HS-5 (cell line): ENCODE results near the gene FAM20A.
"Not testable (repeated sequence)": the region's sequence is repeated elsewhere in the genome, so short reads cannot be mapped to it uniquely, and the experiment has no call there.

Experiments used
- DNase-seq: peaks from one replicate; pipeline ENCODE4 v3.0.0-alpha.2; 2012; ENCODE audit warnings: low read depth

The FAM20A gene

DNA sequence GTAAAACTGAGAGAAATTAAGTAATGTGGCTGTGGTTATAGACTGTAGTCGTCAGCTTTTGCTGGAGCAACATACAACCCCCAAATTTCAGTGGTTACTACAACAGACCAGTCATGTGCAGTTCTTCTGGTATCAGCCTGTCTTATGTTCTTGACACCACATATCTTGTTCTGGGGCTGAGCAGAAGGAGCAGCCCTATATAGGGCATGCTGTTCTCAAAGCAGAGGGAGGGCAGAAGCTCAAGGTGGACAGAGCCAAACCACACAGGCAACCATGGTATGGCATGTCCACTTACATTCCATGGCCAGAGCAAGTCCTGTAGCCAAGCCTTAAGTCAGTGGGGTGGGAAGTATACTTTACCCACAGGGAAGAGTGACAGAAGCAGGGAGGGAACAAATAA lies 81.3 kb downstream of the FAM20A start:
- DNase-seq: no peak

DNA sequence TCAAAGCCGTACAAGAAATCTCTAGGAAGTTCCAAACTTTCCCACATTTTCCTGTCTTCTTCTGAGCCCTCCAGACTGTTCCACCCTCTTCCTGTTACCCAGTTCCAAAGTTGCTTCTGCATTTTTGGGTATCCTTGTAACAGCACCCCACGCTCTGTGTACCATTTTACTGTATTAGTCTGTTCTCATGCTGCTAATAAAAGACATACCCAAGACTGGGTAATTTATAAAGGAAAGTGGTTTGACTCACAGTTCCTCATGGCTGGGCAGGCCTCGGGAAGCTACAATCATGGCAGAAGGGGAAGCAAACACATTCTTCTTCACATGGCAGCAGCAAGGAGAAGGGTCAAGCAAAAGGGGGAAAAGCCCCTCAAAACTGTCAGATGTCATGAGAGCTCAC lies 82.1 kb downstream of the FAM20A start:
- DNase-seq: not testable (repeated sequence)

DNA sequence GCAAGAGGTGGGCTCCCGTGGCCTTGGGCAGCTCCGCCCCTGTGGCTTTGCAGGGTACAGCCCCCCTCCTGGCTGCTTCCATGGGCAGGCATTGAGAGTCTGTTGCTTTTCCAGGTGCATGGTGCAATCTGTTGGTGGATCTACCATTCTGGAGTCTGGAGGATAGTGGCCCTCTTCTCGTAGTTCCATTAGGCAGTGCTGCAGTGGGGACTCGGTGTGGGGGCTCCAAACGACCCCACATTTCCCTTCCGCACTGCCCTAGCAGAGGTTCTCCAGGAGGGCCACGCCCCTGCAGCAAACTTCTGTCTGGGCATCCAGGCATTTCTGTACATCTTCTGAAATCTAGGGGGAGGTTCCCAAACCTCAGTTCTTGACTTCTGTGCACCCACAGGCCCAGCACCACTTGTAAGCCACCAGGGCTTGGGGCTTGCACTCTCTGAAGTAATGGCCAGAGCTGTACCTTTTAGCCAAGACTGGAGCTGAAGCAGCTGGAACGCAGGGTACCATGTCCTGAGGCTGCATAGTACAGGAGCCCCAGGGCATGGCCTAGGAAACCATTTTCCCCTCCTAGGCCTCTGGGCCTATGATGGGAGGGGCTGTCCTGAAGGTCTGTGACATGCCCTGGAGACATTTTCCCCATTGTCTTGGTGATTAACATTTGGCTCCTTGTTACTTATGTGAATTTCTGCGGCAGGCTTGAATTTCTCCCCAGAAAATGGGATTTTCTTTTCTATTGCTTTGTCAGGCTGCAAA lies 82.9 kb downstream of the FAM20A start:
- no peak for DNase-seq

DNA sequence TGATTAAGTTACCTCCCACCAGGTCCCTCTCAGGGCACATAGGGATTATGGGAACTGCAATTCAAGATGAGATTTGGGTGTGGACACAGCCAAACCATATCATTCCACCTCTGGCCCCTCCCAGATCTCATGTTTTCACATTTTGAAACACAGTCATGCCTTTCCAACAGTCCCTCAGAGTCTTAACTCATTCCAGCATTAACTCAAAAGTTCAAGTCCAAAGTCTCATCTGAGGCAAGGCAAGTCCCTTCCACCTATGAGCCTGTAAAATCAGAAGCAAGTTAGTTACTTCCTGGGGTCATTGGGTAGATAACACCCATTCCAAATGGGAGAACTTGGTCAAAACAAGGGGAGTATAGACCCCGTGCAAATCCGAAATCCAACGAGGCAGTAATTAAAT lies 83.6 kb downstream of the FAM20A start:
- DNase-seq: not testable (repeated sequence)

DNA sequence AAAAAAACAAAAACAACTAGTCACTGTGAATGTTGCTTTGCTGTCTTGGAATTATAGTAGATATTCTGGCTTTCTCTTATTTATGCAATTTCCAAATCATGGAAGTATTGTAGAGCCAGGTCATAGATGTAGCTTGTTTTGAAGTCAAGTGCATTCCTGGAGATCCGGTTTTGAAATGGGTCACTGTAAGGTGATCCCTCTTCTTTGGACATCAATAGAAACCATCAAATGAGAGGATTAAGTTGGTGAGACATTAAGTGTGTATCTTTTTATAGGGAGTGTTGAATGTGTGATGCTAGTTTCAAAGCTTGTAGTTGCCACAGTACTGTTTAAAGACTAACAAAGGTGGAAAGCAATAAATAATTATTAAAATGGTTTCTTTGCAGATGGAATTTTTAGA lies 84.4 kb downstream of the FAM20A start:
- no peak for DNase-seq

DNA sequence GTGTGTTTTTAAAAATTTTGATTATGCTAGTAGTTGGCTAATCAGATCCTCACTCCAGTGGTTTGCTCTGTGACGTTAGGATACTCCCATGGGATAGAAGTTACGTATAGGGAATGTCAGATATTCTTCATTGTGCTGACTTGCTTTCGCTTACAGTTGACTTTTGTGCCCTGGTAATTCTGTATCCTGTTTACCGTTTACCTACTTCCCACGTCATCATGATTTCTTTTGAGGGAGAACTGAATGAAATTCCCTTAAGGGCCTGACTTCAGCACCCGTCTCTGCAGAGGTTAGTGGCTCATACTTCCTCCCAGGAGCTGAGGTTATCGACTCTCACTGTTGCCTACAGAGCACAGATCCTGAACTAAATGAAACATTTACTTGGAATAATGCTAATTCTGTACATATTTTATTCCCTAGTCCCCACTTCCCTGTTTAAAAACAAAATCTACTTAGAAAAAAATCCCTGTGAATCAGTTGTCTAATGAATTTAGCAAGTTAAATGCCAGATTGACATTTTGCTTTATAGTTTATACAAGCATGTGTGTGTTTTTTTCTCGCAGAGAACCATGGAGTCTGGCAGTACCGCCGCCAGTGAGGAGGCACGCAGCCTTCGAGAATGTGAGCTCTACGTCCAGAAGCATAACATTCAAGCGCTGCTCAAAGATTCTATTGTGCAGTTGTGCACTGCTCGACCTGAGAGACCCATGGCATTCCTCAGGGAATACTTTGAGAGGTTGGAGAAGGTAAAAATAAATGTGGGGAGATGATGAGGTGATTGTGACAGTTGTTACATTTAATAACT lies 86.1 kb downstream of the FAM20A start:
- DNase-seq: peak; percentile 13

DNA sequence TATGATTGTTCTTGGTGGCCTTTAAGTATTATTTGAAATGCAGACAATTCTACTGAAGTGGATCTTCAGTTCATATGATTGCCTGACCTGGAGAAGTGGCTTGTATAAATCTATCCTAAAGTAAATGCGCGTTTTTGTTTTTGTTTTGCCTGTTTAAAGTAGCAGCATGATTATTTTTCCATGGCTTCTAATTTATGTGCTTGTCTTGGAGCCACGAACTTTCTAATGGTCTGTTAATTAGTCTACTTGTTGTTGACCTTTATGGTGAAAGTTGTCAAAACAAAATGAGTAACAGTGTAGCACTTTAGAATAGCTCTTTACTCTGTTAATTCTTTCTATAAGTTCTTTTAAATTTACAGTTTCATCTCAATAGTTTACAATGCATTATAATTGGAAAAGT lies 87.2 kb downstream of the FAM20A start:
- no peak for DNase-seq

DNA sequence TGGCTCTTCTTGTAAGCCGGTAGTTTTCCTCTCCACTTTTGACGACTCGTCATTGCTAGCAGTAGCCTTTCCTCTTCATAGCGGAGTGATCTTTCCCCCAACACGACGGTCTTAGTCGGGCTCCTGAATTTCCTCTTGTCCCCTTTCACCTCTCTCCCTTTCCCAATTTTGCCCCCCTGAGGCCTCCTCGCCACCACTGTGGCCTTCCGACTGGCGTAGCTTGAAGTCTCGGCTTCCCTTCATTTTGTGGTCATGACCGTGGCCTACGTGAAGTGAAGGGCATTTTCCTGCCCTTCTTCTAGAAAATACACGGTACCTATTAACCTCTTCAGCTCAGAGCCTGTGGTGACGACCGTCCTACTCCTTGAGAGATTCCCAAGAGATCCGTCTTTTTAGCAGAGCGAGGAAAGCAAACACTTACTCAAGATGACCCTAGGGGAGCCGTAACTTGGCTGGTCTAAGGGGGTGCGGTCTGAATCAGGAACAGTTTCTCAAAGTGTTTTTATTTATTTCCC lies 88.2 kb downstream of the FAM20A start:
- peak; percentile 13 for DNase-seq

DNA sequence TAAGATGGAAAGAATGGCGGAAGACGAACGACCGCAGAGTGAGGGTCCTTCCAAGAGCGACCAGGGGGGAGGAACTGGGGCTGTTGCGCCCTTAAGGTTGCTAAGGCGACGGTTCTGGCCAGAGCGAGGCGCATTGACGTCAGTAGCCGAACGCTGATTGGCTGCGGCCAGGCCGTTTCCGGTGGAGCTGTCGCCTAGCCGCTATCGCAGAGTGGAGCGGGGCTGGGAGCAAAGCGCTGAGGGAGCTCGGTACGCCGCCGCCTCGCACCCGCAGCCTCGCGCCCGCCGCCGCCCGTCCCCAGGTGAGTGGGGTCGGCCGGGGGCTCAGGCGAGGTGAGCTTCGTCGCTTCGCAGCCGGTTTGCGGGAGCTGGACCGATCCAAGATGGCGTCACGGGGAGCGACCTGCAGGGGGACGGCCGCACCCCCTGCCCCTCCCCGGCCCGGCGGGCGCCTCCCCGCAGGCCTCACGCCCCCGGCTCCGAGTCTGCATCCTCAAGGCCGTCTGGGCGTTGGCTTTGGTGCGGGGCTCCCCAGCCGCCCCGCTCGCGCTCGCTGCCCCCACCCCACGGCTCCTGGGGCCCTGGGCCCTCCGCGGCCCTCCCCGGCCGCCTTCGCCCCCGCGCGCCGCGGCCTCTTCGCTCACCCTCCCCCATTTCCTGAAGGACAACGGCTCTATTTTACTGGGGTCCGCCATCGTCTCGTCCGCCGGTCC lies 88.8 kb downstream of the FAM20A start, which contains the start of gene PRKAR1A:
PRKAR1A (plus strand) TSS at position 184 of the 713 bp plus-strand sequence. CDS start 2,970 bp downstream, outside the sequence.
- DNase-seq: peak; percentile 80

DNA sequence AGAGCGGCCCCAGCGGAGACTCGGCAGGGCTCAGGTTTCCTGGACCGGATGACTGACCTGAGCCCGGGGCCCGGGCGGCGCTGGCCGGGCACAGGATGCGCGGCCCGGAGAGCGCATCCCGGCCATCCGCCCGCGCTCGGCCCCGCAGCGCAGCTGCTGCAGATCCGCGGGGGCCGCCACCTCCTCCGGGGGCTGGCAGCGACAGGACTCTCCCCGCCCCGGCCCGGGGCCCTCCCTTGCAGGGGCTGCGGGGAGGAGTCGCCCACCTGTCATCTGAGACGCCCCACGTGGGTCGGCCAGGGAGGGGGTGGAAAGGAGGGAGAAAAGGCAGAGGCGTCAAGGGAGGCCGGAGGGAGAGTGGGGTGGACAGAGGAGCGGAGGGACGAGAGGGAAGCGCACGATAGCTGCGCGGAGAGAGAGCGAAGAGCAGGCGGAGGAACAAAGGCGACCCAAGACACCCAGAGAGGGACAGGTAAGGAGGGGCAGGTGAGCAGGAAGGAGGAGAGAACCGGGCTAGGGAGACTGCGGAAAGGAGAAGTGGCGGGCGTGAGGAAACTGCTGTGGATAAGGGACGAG lies 89.4 kb downstream of the FAM20A start:
- peak; percentile 42 for DNase-seq

DNA sequence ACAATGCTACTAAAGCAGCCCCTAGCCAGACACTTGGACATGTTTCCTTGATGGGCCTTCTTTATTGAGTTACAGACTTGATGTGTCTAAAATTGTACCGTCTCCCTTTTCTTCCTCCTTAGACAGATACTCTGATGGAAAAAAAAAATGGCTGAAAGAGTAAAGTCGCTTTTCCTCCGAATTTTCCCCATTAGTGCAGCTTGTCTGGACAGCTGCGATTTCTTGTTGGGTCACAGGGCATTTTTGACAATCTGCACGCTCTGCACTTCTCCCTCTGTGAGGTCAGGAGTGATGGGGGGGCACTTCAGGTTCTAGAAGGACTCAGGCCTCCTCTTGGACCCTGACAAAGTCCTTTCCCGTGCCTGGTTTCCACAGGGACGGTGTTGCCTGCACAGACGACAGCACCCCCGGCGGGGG lies 89.9 kb downstream of the FAM20A start:
- DNase-seq: peak; percentile 16

DNA sequence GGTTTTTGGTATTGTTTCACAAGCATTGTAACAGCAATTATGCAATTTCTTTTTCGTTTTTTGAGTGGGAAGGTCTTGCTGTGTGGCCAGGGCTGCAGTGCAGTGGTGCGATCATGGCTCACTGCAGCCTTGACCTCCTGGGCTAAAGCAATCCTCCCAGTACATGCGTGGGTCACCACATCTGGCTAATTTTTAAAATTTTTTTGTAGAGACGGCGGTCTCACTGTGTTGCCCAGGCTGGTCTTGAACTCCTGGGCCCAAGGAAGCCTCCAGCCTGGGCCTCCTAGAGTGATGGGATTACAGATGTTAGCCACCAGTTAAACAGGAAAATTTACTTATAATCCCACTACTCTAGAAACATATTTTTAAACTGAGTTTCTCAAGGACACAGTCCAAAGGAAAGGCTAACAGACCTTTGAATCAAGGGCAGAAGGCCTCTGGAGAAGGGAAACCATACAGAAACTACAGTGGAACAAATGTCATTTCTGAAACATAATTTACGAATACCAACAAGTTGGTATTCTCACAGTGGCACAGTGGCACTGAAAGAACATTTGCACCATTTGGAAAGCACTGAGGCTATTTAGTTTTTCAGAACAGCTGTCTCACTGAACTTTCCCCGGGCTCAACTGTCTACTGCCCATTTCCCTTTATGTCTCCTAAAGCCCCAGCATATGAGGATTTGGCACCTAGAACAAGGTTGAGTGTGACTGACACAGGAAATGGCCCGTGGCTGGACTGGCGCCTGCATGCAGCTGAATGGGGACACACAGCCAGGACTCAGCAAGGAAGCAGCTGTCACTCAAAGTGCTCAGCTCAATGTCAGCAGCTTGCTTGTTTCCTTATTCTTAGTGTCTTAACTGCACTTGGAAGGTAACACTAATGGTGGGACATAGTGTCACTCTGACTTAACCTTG lies 91.8 kb downstream of the FAM20A start:
- DNase-seq: no peak

DNA sequence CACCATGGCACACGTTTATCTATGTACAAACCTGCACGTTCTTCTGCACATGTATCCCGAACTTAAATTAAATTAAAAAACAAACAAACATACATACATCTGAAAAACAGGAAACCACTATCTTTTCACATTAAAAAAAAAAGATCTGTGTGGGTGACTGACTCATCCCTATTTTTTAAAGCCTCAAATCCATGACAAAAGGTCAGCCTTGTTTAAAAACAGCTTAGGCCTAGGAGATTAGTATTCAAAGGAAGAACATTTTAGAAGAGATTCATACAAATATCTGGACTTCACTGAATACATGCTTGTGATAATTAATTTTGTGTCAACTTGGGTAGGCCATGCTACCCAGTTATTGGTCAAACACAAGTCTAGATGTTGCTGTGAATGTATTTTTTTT lies 93.6 kb downstream of the FAM20A start:
- no peak for DNase-seq

DNA sequence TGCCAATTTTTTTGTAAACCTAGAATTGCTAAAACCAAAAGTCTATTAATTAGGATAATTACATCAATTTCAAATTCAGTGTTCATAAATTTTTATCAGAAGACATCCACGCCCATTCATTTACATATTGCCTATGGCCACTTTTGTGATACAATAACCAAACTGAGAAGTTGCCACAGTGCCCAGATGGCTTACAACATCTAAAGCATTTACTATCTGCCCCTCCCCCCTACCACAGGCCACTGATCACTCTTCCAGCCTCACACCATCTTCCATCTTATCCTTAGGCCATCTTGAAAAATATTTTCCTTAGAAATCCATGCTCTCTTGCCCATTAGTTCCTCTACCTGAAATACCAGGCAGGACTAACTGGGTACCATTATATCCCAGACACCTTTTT lies 95.2 kb downstream of the FAM20A start:
- DNase-seq: no peak

DNA sequence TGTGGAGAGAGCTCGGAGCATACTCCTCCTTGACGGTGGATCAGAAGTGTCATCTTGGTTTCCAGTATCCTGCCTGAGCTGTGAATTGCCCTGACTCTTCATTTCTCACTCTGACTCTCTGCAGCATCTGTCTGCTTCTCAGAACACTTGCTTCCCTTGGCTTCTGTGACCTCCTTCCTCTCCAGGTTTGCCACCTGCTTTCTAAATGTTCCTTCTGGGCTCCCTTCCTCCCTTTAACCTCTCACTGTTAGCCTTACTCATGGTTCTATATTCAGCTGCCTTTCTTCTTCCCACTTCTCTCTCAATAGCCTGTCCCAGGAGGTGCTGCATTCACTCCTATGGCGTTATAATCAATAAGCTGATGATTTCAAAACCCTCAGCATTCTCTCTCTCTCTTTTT lies 100.1 kb downstream of the FAM20A start:
- no peak for DNase-seq

DNA sequence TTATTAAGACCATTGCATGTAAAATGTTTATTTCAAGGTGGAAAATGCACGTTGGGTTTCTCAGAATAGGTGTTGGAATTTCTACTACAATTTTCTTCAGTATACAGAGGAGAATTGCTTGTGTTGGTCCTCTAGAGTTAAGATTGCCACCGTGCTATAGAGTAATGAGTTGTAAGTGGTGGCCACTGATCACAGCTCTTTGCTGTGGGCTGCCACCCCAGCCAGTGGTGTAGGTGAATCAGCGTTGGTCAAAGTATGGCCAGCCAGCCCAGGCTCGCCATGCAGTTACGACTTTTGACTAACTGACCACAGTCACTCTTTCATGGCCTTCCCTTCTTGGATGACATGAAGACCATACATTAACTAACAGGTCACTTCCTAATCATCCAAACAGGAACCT lies 101.6 kb downstream of the FAM20A start:
- DNase-seq: no peak

DNA sequence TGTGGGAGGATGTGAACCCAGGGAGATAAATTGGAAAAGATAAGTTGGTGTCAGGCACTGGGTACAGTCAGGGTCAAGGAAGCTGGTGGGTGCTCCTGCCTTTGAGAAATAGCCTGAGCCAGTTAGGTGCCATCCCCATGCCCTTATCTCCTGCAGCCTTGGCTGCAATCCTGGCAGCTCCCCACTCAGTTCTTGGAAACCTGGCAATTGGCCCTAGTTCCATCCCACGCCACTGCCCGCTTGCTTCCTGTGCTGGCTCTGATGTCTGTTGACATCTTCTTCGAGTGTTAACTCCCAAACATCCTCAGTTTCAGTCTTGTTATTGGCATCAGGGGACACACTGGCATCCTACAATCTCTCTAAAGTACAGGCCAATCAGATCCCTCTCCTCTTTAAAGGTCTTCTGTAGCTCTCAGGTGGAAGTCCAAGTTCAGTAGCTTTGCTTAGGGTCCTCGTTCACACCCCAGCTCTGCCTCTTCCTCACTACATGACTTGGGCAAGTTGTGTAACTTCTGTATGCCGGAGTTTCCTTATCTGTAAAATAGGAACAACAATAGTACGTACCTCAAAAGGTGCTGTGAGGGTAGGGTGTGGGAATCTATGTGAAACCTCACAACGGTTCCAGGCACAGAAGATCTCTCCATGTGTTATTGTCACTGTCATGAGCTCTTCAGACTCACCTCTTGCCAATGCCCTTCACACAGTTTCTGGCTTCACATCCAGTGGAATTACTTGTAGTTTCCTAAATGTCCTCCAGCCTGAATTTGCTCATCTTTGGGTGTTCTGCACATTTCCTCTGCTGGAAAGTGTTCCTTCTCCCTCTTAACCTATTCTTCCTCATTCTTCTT lies 102.5 kb downstream of the FAM20A start:
- no peak for DNase-seq

DNA sequence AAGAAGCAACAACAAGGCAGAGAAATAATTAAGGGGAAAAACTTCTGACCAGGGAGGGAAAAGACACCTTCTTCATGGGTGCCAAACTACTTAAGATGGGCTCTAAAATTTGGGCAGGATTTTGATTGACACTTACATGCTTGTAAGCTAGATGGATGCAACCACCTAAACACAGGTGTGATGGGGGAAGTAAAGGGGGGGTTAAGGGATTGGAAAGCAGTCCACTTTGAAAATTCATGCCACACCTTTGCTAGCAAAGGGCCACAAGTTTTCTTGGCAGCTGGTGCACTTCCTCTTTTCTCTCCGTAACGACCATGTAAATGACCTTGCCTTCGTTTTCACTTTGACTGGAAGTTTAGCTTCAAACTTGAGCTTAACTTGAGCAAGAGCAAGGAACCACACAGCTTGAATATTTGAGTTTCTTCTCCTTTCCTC lies 103.3 kb downstream of the FAM20A start:
- DNase-seq: no peak

DNA sequence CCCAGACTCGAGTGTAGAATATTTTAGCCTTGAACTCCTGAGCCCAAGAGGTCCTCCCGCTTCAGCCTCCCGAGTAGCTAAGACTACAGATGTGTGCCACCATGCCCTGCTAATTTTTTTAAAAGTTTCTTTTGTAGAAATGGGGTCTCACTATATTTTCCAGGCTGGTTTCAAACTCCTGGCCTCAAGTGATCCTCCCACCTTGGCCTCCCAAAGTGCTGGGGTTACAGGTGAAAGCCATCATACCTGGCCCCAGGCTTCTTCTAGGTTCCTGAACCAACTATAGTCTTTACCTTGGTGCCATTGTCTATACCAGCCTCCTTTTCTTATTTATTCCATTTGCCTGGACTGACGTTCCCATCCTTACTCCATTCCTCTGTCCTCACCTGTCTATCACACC lies 106.1 kb downstream of the FAM20A start:
- DNase-seq: no peak
